ENCODE data around the gene ENAH. TPM values are rescaled to one million over a fixed set of nuclear protein-coding genes. Genes with fewer than 3 reads are reported as not detected.

The ENAH gene
- total RNA-seq, 1 donor from 2014 or later: 265 TPM

GRCh38 chr1:225506727-225507126 is 146.2 kb downstream of the ENAH start:
- TF ChIP-seq, protein P1, sequence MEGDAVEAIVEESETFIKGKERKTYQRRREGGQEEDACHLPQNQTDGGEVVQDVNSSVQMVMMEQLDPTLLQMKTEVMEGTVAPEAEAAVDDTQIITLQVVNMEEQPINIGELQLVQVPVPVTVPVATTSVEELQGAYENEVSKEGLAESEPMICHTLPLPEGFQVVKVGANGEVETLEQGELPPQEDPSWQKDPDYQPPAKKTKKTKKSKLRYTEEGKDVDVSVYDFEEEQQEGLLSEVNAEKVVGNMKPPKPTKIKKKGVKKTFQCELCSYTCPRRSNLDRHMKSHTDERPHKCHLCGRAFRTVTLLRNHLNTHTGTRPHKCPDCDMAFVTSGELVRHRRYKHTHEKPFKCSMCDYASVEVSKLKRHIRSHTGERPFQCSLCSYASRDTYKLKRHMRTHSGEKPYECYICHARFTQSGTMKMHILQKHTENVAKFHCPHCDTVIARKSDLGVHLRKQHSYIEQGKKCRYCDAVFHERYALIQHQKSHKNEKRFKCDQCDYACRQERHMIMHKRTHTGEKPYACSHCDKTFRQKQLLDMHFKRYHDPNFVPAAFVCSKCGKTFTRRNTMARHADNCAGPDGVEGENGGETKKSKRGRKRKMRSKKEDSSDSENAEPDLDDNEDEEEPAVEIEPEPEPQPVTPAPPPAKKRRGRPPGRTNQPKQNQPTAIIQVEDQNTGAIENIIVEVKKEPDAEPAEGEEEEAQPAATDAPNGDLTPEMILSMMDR (IDR thresholded peaks at IDR 0.05; ENCODE audit: partially characterized antibody, unreplicated experiment): no peak
- no peaks in the 10 kb centered on the region for H3K27me3 Mint-ChIP-seq (ENCODE audit: unreplicated experiment)
- no peak overlapping the region for H3K4me3 Mint-ChIP-seq (ENCODE audit: unreplicated experiment)
- no peaks in the 10 kb centered on the region for H3K36me3 Mint-ChIP-seq (ENCODE audit: unreplicated experiment)
- peaks cover 2% of the 10 kb centered on the region for H3K4me1 Mint-ChIP-seq (ENCODE audit: low read depth, unreplicated experiment)
- no peak overlapping the region for H3K27ac Mint-ChIP-seq (ENCODE audit: unreplicated experiment)
- no peak for DNase-seq
- H3K9me3 Mint-ChIP-seq (ENCODE audit: unreplicated experiment): no peaks in the 10 kb centered on the region

- no peak overlapping the region for H3K4me3 Mint-ChIP-seq (ENCODE audit: unreplicated experiment)
- no peaks in the 10 kb centered on the region for H3K27me3 Mint-ChIP-seq (ENCODE audit: unreplicated experiment)
- peaks cover 1% of the 10 kb centered on the region for H3K9me3 Mint-ChIP-seq (ENCODE audit: unreplicated experiment)
- no peaks in the 10 kb centered on the region for H3K36me3 Mint-ChIP-seq (ENCODE audit: unreplicated experiment)
- no peak for DNase-seq
- TF ChIP-seq, protein P1 (IDR thresholded peaks at IDR 0.05; ENCODE audit: partially characterized antibody, unreplicated experiment): no peak
- H3K4me1 Mint-ChIP-seq (ENCODE audit: low read depth, unreplicated experiment): peaks cover 2% of the 10 kb centered on the region
- no peak overlapping the region for H3K27ac Mint-ChIP-seq (ENCODE audit: unreplicated experiment)
These were observed 148.1 kb downstream of the ENAH start for GRCh38 chr1:225504776-225505175.

GRCh38 chr1:225500624-225501192 is 152.2 kb downstream of the ENAH start:
- Mint-ChIP-seq H3K4me1 (ENCODE audit: low read depth, unreplicated experiment) (peaks cover 7% of the 10 kb centered on the region), H3K27me3 (ENCODE audit: unreplicated experiment) (peaks cover 4% of the 10 kb centered on the region), H3K9me3 (ENCODE audit: unreplicated experiment) (peaks cover 7% of the 10 kb centered on the region), H3K27ac (ENCODE audit: unreplicated experiment) (no peak overlapping the region), H3K36me3 (ENCODE audit: unreplicated experiment) (no peaks in the 10 kb centered on the region), H3K4me3 (ENCODE audit: unreplicated experiment) (no peak overlapping the region)
- DNase-seq: no peak
- TF ChIP-seq, protein P1 (IDR thresholded peaks at IDR 0.05; ENCODE audit: partially characterized antibody, unreplicated experiment): no peak

GRCh38 chr1:225498549-225499136 is 154.3 kb downstream of the ENAH start:
- peaks cover 7% of the 10 kb centered on the region for H3K9me3 Mint-ChIP-seq (ENCODE audit: unreplicated experiment)
- no peak overlapping the region for H3K4me3 Mint-ChIP-seq (ENCODE audit: unreplicated experiment)
- H3K27ac Mint-ChIP-seq (ENCODE audit: unreplicated experiment): peak overlapping the region; percentile 71

More at GRCh38 chr1:225498549-225499136, 154.3 kb downstream of the ENAH start:
- peaks cover 7% of the 10 kb centered on the region for H3K4me1 Mint-ChIP-seq (ENCODE audit: low read depth, unreplicated experiment)
- H3K27me3 Mint-ChIP-seq (ENCODE audit: unreplicated experiment): peaks cover 4% of the 10 kb centered on the region
- TF ChIP-seq, protein P1 (IDR thresholded peaks at IDR 0.05; ENCODE audit: partially characterized antibody, unreplicated experiment): no peak
- DNase-seq: no peak
- H3K36me3 Mint-ChIP-seq (ENCODE audit: unreplicated experiment): no peaks in the 10 kb centered on the region

All from glutamatergic neuron (in vitro differentiated cells).